Liver (tissue), 9 donors: Measurements from ENCODE around the gene C8B. TPM values are rescaled to one million over a fixed set of nuclear protein-coding genes. Genes with fewer than 3 reads are reported as not detected.

Source experiments
- DNase-seq: peaks from one replicate; pipeline ENCODE4 v3.0.0-alpha.2; 2017; ENCODE audit warnings: low spot score
- H3K27ac ChIP-seq, 2 donors: one replicate each; pipeline ENCODE4 v1.7.0; 2013; ENCODE audit warnings: inconsistent platforms in 2 of 2, low read length in 2 of 2, control low read depth in 1 of 2, low read depth in 1 of 2, mild to moderate bottlenecking in 1 of 2
- H3K27me3 ChIP-seq, 4 donors: one replicate each; pipeline versions ENCODE4 v1.6.1 to v1.7.0; 2013; ENCODE audit warnings: low read length in 3 of 4, inconsistent platforms in 1 of 4, mild to moderate bottlenecking in 1 of 4, moderate library complexity in 1 of 4; ENCODE audit not compliant: control insufficient read depth in 4 of 4, insufficient read depth in 4 of 4
- H3K36me3 ChIP-seq, 4 donors: one replicate each; pipeline versions ENCODE4 v1.6.1 to v1.7.0; 2013; ENCODE audit warnings: low read length in 3 of 4, mild to moderate bottlenecking in 3 of 4, low read depth in 1 of 4, moderate library complexity in 1 of 4; ENCODE audit not compliant: control insufficient read depth in 4 of 4, insufficient read depth in 3 of 4
- H3K4me1 ChIP-seq, 4 donors: one replicate each; pipeline versions ENCODE4 v1.6.1 to v1.7.0; 2013; ENCODE audit warnings: low read length in 3 of 4, mild to moderate bottlenecking in 3 of 4, moderate library complexity in 1 of 4; ENCODE audit not compliant: control insufficient read depth in 4 of 4, insufficient read depth in 4 of 4
- H3K4me3 ChIP-seq, 3 donors: one replicate each; pipeline versions ENCODE4 v1.6.1 to v1.7.0; 2013; ENCODE audit warnings: low read length in 3 of 3, control low read depth in 1 of 3, low read depth in 1 of 3, mild to moderate bottlenecking in 1 of 3
- H3K9ac ChIP-seq, 2 donors: one replicate each; pipeline ENCODE4 v1.7.0; 2013; ENCODE audit warnings: low read length in 2 of 2, mild to moderate bottlenecking in 2 of 2, moderate library complexity in 2 of 2, control low read depth in 1 of 2, low read depth in 1 of 2
- H3K9me3 ChIP-seq, 4 donors: one replicate each; pipeline versions ENCODE4 v1.6.1 to v1.7.0; 2013; ENCODE audit warnings: low read length in 3 of 4; ENCODE audit not compliant: control insufficient read depth in 4 of 4
- ATF3 ChIP-seq: IDR thresholded peaks from 2 replicates; pipeline ENCODE4 v1.6.1; 2016; ENCODE audit warnings: antibody characterized with exemption
- EGR1 ChIP-seq, 2 donors: IDR thresholded peaks; 2 replicates each; pipeline ENCODE4 v1.6.1; 2016 to 2018; ENCODE audit warnings: antibody characterized with exemption in 2 of 2, low read depth in 2 of 2
- FOXA1 ChIP-seq: IDR thresholded peaks from 2 replicates; pipeline ENCODE4 v1.6.1; 2016; ENCODE audit warnings: antibody characterized with exemption
- FOXA2 ChIP-seq: IDR thresholded peaks from 2 replicates; pipeline ENCODE4 v1.6.1; 2016; ENCODE audit warnings: antibody characterized with exemption
- GABPA ChIP-seq, 2 donors: IDR thresholded peaks in 1 of 2; conservative IDR thresholded peaks in 1 of 2; 2 replicates each; pipeline ENCODE4 v1.6.1; 2016; ENCODE audit warnings: antibody characterized with exemption in 2 of 2, mild to moderate bottlenecking in 1 of 2, moderate library complexity in 1 of 2
- HNF4A ChIP-seq, 2 donors: conservative IDR thresholded peaks; 2 replicates each; pipeline ENCODE4 v1.6.1; 2016; ENCODE audit warnings: antibody characterized with exemption in 2 of 2, mild to moderate bottlenecking in 2 of 2
- HNF4G ChIP-seq: IDR thresholded peaks from 2 replicates; pipeline ENCODE4 v1.6.1; 2016; ENCODE audit warnings: antibody characterized with exemption
- JUND ChIP-seq, 2 donors: IDR thresholded peaks; 2 replicates each; pipeline ENCODE4 v1.6.1; 2016; ENCODE audit warnings: antibody characterized with exemption in 2 of 2
- NR2F2 ChIP-seq: IDR thresholded peaks from 2 replicates; pipeline ENCODE4 v1.6.1; 2016; ENCODE audit warnings: antibody characterized with exemption
- RAD21 ChIP-seq, 2 donors: IDR thresholded peaks; 2 replicates each; pipeline ENCODE4 v1.6.1; 2016; ENCODE audit warnings: antibody characterized with exemption in 2 of 2, mild to moderate bottlenecking in 2 of 2
- YY1 ChIP-seq: IDR thresholded peaks from 2 replicates; pipeline ENCODE4 v1.6.1; 2016; ENCODE audit warnings: antibody characterized with exemption, mild to moderate bottlenecking
- WGBS: extraction: QIAGEN DNeasy Blood & Tissue Kit; methylation state at CpG from one replicate; pipeline ENCODE4 v1.1.7; 2013; 5-methylcytosine and 5-hydroxymethylcytosine counted together
- polyA plus RNA-seq, 2 donors: library from polyadenylated mRNA; stranded (reverse) in 1 of 2; unstranded in 1 of 2; fragments of 200-250 nt in 1 of 2; fragments of >200 nt in 1 of 2; fragmentation: Nextera tagmentation in 1 of 2; extraction: Ambion mirVana in 1 of 2; gene quantifications; one replicate each; pipeline versions ENCODE4 v1.2.1 to v1.2.3, GENCODE V29; 2013 to 2015
- total RNA-seq, 2 donors: library from RNA; depleted of rRNA; stranded (reverse); fragments of >200 nt; gene quantifications; one replicate each; pipeline ENCODE4 v1.2.3, GENCODE V29; 2014
- TF ChIP-seq, protein P1 (sequence below): IDR thresholded peaks from 2 replicates; pipeline ENCODE4 v1.6.1; 2016; ENCODE audit warnings: antibody characterized with exemption, mild to moderate bottlenecking
- TF ChIP-seq, protein P2 (sequence below): IDR thresholded peaks from 2 replicates; pipeline ENCODE4 v1.6.1; 2016; ENCODE audit warnings: antibody characterized with exemption
- TF ChIP-seq, protein P3 (sequence below): IDR thresholded peaks from 2 replicates; pipeline ENCODE4 v1.6.1; 2016; ENCODE audit warnings: antibody characterized with exemption
- donor health status: healthy.
- donor health status: healthy.
- donor health status: healthy.
- donor health status: healthy.
- donor health status: healthy.

The C8B gene
- total and polyA plus RNA-seq, 4 donors: 151 to 703 (median 356) TPM

- peaks cover 2 to 89% (median 72%) of the 10 kb centered on the region in 4 donors for H3K36me3 ChIP-seq
- H3K9me3 ChIP-seq: no peaks in the 10 kb centered on the region
- no peak overlapping the region for H3K4me3 ChIP-seq
- TF ChIP-seq RAD21 (IDR thresholded peaks at IDR 0.05) (no peak), GABPA (IDR thresholded peaks at IDR 0.05 in 1 of 2, conservative IDR thresholded peaks at IDR 0.05 in 1 of 2) (no peak), JUND (IDR thresholded peaks at IDR 0.05) (no peak), EGR1 (IDR thresholded peaks at IDR 0.05; ENCODE audit: low read depth in 2 of 2) (no peak)
- H3K27me3 ChIP-seq: no peaks in the 10 kb centered on the region
- no peak overlapping the region for H3K9ac ChIP-seq
- no peak for DNase-seq
- H3K27ac ChIP-seq: peak overlapping the region in 1 of 2 donors; percentile 22
- WGBS: 42% methylated on average over 1 of the region's 1 CpG
- peaks cover 0 to 2% (median 0%) of the 10 kb centered on the region in 4 donors for H3K4me1 ChIP-seq
These were observed 31.3 kb downstream of the C8B start for GRCh38 chr1:56934430-56935060.

DNA sequence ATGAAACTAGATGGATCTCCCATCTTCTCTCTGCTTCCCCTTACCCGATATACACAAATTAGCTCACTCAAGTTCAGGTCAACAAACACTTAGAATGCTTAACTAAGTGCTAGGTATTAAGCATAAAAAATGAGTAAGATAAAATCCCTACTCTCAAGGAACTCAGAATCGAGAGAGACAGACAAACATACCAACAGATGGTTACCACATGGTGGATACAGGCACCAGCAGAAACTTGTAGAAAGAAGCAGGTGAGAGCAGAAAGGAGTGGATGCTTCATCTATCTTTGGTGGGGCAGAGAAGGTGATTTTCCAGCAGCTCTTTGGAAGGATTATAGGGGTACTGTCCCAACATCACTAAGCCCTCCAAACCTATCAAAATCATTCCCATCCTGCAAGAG lies 32.2 kb downstream of the C8B start:
- Histone ChIP-seq H3K4me3 (no peak overlapping the region), H3K9ac (no peak overlapping the region), H3K9me3 (no peaks in the 10 kb centered on the region), H3K36me3 (peaks cover 2 to 84% (median 63%) of the 10 kb centered on the region in 4 donors), H3K27me3 (no peaks in the 10 kb centered on the region), H3K27ac (no peak overlapping the region), H3K4me1 (peaks cover 0 to 4% (median 2%) of the 10 kb centered on the region in 4 donors)
- no peak for TF ChIP-seq YY1
- TF ChIP-seq, protein P1, sequence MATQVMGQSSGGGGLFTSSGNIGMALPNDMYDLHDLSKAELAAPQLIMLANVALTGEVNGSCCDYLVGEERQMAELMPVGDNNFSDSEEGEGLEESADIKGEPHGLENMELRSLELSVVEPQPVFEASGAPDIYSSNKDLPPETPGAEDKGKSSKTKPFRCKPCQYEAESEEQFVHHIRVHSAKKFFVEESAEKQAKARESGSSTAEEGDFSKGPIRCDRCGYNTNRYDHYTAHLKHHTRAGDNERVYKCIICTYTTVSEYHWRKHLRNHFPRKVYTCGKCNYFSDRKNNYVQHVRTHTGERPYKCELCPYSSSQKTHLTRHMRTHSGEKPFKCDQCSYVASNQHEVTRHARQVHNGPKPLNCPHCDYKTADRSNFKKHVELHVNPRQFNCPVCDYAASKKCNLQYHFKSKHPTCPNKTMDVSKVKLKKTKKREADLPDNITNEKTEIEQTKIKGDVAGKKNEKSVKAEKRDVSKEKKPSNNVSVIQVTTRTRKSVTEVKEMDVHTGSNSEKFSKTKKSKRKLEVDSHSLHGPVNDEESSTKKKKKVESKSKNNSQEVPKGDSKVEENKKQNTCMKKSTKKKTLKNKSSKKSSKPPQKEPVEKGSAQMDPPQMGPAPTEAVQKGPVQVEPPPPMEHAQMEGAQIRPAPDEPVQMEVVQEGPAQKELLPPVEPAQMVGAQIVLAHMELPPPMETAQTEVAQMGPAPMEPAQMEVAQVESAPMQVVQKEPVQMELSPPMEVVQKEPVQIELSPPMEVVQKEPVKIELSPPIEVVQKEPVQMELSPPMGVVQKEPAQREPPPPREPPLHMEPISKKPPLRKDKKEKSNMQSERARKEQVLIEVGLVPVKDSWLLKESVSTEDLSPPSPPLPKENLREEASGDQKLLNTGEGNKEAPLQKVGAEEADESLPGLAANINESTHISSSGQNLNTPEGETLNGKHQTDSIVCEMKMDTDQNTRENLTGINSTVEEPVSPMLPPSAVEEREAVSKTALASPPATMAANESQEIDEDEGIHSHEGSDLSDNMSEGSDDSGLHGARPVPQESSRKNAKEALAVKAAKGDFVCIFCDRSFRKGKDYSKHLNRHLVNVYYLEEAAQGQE: no peak
- TF ChIP-seq EGR1 (IDR thresholded peaks at IDR 0.05; ENCODE audit: low read depth in 2 of 2): no peak
- TF ChIP-seq HNF4A (conservative IDR thresholded peaks at IDR 0.05): no peak
- no peak for TF ChIP-seq HNF4G
- TF ChIP-seq FOXA2: no peak
- no peak for TF ChIP-seq ATF3
- TF ChIP-seq, protein P2, sequence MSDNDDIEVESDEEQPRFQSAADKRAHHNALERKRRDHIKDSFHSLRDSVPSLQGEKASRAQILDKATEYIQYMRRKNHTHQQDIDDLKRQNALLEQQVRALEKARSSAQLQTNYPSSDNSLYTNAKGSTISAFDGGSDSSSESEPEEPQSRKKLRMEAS: no peak
- DNase-seq: no peak
- WGBS: 78% methylated on average over 2 of the region's 2 CpGs

- peaks cover 2 to 79% (median 61%) of the 10 kb centered on the region in 4 donors for H3K36me3 ChIP-seq
- H3K9ac ChIP-seq: no peak overlapping the region
- no peaks in the 10 kb centered on the region for H3K27me3 ChIP-seq
- H3K4me3 ChIP-seq: no peak overlapping the region
- no peak for DNase-seq
- peaks cover 0 to 8% (median 5%) of the 10 kb centered on the region in 4 donors for H3K4me1 ChIP-seq
- H3K9me3 ChIP-seq: no peaks in the 10 kb centered on the region
- WGBS: 87% methylated on average over 2 of the region's 2 CpGs
- peak overlapping the region in 1 of 2 donors; percentile 16 for H3K27ac ChIP-seq
- TF ChIP-seq HNF4A (conservative IDR thresholded peaks at IDR 0.05): no peak
- no peak for TF ChIP-seq ATF3
- no peak for TF ChIP-seq YY1
- TF ChIP-seq, protein P2: no peak
- no peak for TF ChIP-seq HNF4G
- TF ChIP-seq, protein P1: no peak
- TF ChIP-seq, protein P3, sequence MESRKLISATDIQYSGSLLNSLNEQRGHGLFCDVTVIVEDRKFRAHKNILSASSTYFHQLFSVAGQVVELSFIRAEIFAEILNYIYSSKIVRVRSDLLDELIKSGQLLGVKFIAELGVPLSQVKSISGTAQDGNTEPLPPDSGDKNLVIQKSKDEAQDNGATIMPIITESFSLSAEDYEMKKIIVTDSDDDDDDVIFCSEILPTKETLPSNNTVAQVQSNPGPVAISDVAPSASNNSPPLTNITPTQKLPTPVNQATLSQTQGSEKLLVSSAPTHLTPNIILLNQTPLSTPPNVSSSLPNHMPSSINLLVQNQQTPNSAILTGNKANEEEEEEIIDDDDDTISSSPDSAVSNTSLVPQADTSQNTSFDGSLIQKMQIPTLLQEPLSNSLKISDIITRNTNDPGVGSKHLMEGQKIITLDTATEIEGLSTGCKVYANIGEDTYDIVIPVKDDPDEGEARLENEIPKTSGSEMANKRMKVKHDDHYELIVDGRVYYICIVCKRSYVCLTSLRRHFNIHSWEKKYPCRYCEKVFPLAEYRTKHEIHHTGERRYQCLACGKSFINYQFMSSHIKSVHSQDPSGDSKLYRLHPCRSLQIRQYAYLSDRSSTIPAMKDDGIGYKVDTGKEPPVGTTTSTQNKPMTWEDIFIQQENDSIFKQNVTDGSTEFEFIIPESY: no peak
- no peak for TF ChIP-seq NR2F2
- no peak for TF ChIP-seq JUND (IDR thresholded peaks at IDR 0.05)
- TF ChIP-seq FOXA1: no peak
These were observed 32.7 kb downstream of the C8B start for GRCh38 chr1:56933161-56933560.
